ENCODE data around the gene BANK1. TPM values are rescaled to one million over a fixed set of nuclear protein-coding genes. Genes with fewer than 3 reads are reported as not detected.

The BANK1 gene
- total RNA-seq, 1 experiment from 2014 or later, result 3.3 TPM

DNA sequence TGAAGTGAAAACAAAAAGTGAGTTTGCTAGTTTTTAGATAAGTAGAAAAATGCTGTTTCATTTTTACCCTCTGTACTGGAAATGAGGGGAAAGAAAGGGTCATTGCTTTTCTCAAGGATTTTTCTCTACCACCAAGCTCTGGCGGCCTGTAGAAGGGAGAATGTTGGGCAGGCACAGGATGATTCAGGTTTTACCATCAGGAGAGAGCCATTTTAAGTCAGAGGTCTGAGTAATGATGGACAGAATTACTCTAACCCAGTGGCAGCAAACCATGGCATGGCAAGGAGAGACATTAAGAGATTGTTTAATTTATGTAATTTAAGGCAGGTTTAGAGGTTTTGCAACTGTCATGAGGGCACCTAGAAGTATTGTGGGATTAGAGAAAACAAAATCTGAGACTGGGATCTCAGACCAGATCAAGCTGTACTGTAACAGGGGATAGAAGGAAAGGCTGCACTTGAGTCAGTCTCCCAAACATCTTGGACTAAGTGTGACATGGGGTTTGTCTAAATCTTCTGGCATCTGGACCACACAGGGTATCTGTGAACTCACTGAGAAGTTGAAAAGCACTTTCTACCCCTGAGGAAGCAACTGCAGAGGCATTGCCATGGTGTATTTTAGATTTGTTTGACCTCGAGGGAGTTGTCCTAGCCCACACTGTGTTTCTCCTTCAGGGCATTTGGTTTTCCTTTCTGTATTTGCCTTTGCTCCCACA, 81.6 kb downstream of the BANK1 start:
- intact Hi-C loops (cut with micrococcal nuclease; ENCODE audit: unreplicated experiment) (no loop called here), in situ Hi-C loops (cut with HindIII; ENCODE audit: low pct_unique_long_range_greater_than_20kb, low sequenced_read_pairs) (no loop called here)
- no peak overlapping the region for H3K4me3 ChIP-seq (ENCODE audit: low read depth in 2 of 2, low read length in 2 of 2)
- TF ChIP-seq TCF7L2 (IDR thresholded peaks at IDR 0.05; ENCODE audit: low read depth, low read length), result no peak
- no peak for TF ChIP-seq SIN3A (IDR thresholded peaks at IDR 0.05; ENCODE audit: borderline replicate concordance, insufficient read depth, low read depth, low read length)
- TF ChIP-seq, protein P1, sequence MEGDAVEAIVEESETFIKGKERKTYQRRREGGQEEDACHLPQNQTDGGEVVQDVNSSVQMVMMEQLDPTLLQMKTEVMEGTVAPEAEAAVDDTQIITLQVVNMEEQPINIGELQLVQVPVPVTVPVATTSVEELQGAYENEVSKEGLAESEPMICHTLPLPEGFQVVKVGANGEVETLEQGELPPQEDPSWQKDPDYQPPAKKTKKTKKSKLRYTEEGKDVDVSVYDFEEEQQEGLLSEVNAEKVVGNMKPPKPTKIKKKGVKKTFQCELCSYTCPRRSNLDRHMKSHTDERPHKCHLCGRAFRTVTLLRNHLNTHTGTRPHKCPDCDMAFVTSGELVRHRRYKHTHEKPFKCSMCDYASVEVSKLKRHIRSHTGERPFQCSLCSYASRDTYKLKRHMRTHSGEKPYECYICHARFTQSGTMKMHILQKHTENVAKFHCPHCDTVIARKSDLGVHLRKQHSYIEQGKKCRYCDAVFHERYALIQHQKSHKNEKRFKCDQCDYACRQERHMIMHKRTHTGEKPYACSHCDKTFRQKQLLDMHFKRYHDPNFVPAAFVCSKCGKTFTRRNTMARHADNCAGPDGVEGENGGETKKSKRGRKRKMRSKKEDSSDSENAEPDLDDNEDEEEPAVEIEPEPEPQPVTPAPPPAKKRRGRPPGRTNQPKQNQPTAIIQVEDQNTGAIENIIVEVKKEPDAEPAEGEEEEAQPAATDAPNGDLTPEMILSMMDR (IDR thresholded peaks at IDR 0.05), result no peak
- TF ChIP-seq, protein P2, sequence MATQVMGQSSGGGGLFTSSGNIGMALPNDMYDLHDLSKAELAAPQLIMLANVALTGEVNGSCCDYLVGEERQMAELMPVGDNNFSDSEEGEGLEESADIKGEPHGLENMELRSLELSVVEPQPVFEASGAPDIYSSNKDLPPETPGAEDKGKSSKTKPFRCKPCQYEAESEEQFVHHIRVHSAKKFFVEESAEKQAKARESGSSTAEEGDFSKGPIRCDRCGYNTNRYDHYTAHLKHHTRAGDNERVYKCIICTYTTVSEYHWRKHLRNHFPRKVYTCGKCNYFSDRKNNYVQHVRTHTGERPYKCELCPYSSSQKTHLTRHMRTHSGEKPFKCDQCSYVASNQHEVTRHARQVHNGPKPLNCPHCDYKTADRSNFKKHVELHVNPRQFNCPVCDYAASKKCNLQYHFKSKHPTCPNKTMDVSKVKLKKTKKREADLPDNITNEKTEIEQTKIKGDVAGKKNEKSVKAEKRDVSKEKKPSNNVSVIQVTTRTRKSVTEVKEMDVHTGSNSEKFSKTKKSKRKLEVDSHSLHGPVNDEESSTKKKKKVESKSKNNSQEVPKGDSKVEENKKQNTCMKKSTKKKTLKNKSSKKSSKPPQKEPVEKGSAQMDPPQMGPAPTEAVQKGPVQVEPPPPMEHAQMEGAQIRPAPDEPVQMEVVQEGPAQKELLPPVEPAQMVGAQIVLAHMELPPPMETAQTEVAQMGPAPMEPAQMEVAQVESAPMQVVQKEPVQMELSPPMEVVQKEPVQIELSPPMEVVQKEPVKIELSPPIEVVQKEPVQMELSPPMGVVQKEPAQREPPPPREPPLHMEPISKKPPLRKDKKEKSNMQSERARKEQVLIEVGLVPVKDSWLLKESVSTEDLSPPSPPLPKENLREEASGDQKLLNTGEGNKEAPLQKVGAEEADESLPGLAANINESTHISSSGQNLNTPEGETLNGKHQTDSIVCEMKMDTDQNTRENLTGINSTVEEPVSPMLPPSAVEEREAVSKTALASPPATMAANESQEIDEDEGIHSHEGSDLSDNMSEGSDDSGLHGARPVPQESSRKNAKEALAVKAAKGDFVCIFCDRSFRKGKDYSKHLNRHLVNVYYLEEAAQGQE (IDR thresholded peaks at IDR 0.05; ENCODE audit: insufficient read depth in 1 of 2, low read depth in 2 of 2, low read length in 1 of 2), result no peak
- TF ChIP-seq POLR2AphosphoS5 (IDR thresholded peaks at IDR 0.05; ENCODE audit: low read depth, low read length), result no peak
- no TSS peak for BruUV-seq (replicated peaks)
- DNase-seq (ENCODE audit: low read depth, low spot score), result no peak
- H3K36me3 ChIP-seq (ENCODE audit: control insufficient read depth, insufficient read depth, low read length), result no peaks in the 10 kb centered on the region
- H3K4me1 ChIP-seq (ENCODE audit: control insufficient read depth, insufficient read depth, low read length), result no peaks in the 10 kb centered on the region
- CTCF ChIA-PET, result no interaction called here
- no peaks in the 10 kb centered on the region for H3K27me3 ChIP-seq (ENCODE audit: control insufficient read depth, insufficient read depth, low read length)
- no peak; the same call in 1 of the 2 replicates for ATAC-seq
- 0 out of 2 replicates have a peak, but pooled peaks cover 3% of the 10 kb centered on the region for H3K9me3 ChIP-seq (ENCODE audit: control insufficient read depth, insufficient read depth, low read depth, low read length)
- POLR2A ChIA-PET, result no interaction called here
- peak overlapping the region; percentile 17; the same call in 1 of the 2 replicates for H3K27ac ChIP-seq (ENCODE audit: low read length)

DNA sequence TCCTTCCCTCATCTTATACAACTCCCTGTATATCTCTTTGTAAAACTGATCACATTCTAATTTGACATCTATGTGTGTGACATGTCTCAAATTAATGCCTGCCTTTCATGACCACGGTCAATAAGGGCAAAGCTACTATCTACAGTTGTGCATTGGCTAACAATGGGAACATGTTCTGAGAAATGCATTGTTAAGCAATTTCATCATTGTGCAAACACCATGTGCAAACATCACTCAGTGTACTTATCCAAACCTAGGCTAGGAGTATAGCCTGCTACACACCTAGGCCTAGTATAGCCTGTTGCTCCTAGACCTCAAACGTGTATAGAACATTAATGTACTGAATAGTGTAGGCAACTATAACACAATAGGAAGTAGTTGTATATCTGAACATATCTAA, 95.0 kb downstream of the BANK1 start:
- DNase-seq (ENCODE audit: low read depth, low spot score) (no peak), ATAC-seq (0 out of 2 replicates have a peak, but pooled peaks have one; percentile 38)
- H3K27ac ChIP-seq (ENCODE audit: low read length), result no peak overlapping the region
- POLR2A ChIA-PET, result no interaction called here
- TF ChIP-seq, protein P2 (IDR thresholded peaks at IDR 0.05; ENCODE audit: insufficient read depth in 1 of 2, low read depth in 2 of 2, low read length in 1 of 2), result no peak
- TF ChIP-seq POLR2AphosphoS5 (IDR thresholded peaks at IDR 0.05; ENCODE audit: low read depth, low read length) (no peak), TCF7L2 (IDR thresholded peaks at IDR 0.05; ENCODE audit: low read depth, low read length) (no peak), SIN3A (IDR thresholded peaks at IDR 0.05; ENCODE audit: borderline replicate concordance, insufficient read depth, low read depth, low read length) (no peak)
- TF ChIP-seq, protein P1 (IDR thresholded peaks at IDR 0.05), result no peak
- H3K9me3 ChIP-seq (ENCODE audit: control insufficient read depth, insufficient read depth, low read depth, low read length), result no peaks in the 10 kb centered on the region
- no peaks in the 10 kb centered on the region for H3K36me3 ChIP-seq (ENCODE audit: control insufficient read depth, insufficient read depth, low read length)
- no peak overlapping the region for H3K4me3 ChIP-seq (ENCODE audit: low read depth in 2 of 2, low read length in 2 of 2)
- no peaks in the 10 kb centered on the region; the same call in 1 of the 2 replicates for H3K4me1 ChIP-seq (ENCODE audit: control insufficient read depth, insufficient read depth, low read length)
- no peaks in the 10 kb centered on the region for H3K27me3 ChIP-seq (ENCODE audit: control insufficient read depth, insufficient read depth, low read length)
- intact Hi-C loops (cut with micrococcal nuclease; ENCODE audit: unreplicated experiment), result no loop called here
- CTCF ChIA-PET, result no interaction called here
- in situ Hi-C loops (cut with HindIII; ENCODE audit: low pct_unique_long_range_greater_than_20kb, low sequenced_read_pairs), result no loop called here
- no TSS peak for BruUV-seq (replicated peaks)

Data from Panc1 (cell line).